HG03460 (cell line): Measurements from ENCODE around the gene RNU6-7.
A peak's percentile ranks its signal among the peaks of the same experiment; 100 is the strongest.

Experiments
- ATAC-seq: cut with Tn5 transposase; IDR thresholded peaks from one replicate; pipeline ENCODE4 v1.9.1; 2021; ENCODE audit not compliant: unreplicated experiment

Gene RNU6-7

DNA sequence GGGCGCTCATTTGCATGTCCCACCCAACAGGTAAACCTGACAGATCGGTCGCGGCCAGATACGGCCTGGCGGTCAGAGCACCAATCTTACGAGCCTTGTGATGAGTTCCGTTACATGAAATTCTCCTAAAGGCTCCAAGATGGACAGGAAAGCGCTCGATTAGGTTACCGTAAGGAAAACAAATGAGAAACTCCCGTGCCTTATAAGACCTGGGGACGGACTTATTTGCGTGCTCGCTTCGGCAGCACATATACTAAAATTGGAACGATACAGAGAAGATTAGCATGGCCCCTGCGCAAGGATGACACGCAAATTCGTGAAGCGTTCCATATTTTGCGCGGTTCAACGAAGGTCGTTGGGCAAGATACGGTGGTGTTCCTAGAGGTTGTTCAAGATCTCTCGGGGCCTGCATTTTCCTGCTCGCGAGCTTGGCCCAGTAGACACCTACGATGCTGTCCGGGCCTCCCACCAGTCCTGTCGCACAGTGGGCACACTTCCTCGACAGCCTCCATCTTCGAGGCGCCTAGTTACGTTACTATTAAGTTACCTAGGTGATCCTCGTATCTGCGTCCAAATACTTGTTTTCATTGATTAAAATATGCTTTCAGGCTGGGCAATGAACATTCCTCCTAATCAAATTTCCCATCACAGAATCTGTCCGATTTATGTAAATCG lies at the start of gene RNU6-7:
Gene RNU6-7, plus strand, starts transcription at position 230 of the 675 bp plus-strand sequence.
- ATAC-seq = no peak

- ATAC-seq = no peak
These were observed 35.8 kb upstream of the RNU6-7 start for GRCh38 chr14:32166029-32166428.

DNA sequence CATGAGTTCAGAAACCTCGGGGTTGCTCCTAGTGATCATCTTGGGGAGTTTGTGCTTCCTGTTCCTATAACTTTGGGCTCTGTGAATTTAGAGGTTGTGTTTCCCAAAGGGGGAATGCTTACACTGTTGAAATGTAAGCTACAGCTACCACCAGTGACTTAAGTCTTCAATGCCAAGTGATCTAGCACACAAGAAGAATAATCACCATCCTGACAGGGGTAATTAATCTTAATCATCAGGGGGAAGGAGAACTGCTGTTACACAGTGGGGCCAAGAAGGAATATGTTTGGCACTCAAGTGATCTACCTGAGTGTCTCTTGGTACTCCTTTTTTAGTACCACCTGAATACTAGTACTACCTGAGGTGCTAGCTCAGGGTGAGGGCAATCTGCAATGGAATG lies 34.9 kb upstream of the RNU6-7 start:
- no peak for ATAC-seq

GRCh38 chr14:32167907-32168306 lies 33.9 kb upstream of the RNU6-7 start:
- ATAC-seq = no peak

DNA sequence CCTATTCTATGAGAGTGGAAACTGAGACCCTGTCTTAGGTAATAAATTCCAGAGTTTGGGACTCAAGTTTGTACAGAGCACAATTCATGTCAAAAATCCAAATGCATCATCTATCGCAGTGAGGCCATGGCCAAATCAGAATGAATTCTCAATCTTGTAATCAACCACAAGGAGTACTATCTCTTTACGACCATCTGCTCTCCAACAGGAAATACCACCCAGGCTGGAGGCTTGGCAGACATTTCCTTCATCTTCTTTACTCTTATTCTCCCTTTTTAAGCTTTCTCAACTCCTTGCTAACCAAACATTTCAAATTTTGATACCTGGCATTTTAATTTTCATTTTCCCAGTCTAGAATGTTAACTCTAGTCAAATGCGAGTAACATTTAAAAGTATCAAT lies 32.7 kb upstream of the RNU6-7 start:
- no peak for ATAC-seq

GRCh38 chr14:32171469-32171868 lies 30.4 kb upstream of the RNU6-7 start:
- ATAC-seq = no peak

- no peak for ATAC-seq
These were observed 18.4 kb upstream of the RNU6-7 start for GRCh38 chr14:32183151-32184058.

DNA sequence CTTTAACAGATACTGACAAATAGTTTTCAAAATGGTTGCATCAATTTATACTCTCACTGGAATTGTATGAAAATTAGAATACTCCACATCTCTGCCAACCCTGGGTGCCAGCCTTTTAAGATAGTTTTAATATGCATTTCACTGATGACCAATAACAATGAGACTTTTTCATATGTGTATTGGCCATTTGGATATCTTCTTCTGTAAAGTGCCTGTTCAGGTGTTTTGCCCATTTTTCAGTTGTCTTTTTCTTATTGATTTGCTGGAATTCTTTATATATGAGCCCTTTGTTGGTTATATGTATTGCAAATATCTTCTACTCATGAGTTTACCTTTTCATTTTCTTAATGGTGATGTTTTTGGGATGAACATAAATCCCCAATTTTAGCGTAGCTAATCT lies 16.7 kb upstream of the RNU6-7 start:
- no peak for ATAC-seq

DNA sequence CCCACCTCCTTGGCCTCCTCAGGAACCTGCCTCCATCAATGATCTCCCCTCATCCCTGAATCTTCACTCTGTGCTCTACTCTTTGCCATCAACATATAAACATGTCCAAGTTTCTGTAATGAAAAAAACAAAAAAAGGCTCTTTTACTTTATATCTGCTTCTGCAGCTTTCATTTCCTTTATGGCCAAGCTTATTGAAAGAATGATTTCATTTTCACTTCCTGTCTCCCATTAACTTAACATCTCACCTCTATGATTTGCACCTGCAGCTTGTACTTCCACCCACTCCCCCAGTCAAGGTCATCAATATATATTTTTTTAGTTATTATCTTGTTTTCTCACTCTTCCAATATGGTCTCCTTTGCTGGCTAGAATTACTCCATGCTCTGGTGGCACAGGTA lies 15.6 kb upstream of the RNU6-7 start:
- no peak for ATAC-seq

DNA sequence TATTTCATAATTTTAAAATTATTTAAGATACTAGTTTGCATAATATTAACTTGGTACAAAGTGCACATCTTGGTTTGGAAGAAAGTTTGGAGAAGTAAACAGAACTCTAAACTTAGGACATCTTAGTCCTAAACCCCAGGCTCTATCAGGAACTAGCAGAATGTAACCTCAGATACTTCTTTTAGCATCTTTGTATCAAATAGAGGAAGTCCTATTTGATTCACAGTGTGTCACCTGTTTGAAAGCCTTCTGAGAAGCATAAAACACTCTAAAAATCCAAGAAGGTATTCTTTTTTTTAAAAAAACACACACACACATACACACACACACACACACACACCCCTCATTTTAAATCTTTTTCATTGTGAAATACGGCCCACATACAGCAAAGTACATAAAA lies 12.0 kb upstream of the RNU6-7 start:
- ATAC-seq = no peak

GRCh38 chr14:32190673-32191072 lies 11.2 kb upstream of the RNU6-7 start:
- no peak for ATAC-seq

DNA sequence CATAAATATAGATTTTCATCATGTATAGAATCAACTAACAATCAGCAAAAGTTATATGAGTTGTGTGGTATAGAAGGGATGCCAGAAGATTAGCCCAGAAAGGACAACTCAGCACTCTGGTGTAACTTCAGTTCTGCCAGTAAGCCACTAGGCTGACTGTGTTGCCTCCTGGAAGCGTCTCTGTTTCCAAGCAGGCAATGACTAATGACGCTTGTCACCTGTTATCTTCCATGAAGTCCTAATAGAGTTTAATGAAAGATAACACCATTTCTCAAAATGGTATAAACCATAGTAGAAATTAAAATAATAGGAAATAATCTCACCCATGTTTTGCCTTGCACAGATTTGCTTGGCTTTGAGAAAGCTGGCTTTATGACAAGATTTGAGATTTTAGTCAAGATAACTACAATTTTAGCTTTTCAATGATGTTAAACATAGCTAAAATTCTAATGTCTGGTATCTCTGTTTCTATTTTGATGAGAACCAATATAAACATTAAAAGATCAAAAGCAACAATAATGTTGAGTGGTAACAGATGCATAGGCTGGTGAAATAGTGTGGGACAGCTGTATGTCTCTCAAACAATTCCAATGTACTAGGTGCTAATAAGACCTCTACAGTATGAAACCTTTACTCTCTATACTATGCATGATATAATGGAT lies 9.0 kb upstream of the RNU6-7 start:
- no peak for ATAC-seq

DNA sequence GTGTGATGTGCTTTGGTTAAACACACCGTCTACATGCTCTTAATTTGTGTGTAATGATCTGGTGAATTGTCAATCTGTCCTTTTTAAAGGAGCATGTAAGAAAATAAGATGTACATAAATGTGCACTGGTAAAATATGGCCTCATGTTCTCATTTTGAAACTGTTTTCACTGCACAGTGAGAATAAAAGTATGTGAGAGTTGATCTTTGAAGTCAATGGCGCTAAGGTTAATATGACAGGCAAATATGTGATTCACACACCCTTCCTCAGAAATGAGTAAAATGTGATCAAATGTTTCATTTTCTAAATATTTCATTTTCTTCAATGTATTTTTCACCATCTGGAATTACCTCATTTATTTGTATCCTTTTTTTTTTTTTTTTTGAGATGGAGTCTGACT lies 8.3 kb upstream of the RNU6-7 start:
- no peak for ATAC-seq

DNA sequence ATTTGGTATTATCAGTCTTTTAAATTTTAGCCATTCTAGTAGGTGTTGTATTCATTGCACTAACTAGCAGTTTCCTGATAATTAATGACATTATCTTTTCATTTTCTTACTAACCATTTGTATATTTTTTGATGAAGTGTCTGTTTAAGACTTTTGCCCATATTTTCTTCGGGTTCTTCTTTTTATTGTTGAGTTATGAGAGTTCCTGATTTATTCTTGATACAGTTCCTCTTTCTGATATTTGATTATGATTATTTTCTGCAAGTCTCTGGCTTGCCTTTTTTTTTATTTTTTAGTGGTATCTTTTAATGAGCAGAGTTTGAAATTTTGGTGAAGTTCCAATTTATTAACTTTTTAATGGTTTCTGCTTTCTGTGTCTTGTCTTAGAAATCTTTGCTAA lies 6.2 kb upstream of the RNU6-7 start:
- ATAC-seq = no peak

GRCh38 chr14:32197919-32198318 lies 3.9 kb upstream of the RNU6-7 start:
- ATAC-seq = peak; percentile 28

DNA sequence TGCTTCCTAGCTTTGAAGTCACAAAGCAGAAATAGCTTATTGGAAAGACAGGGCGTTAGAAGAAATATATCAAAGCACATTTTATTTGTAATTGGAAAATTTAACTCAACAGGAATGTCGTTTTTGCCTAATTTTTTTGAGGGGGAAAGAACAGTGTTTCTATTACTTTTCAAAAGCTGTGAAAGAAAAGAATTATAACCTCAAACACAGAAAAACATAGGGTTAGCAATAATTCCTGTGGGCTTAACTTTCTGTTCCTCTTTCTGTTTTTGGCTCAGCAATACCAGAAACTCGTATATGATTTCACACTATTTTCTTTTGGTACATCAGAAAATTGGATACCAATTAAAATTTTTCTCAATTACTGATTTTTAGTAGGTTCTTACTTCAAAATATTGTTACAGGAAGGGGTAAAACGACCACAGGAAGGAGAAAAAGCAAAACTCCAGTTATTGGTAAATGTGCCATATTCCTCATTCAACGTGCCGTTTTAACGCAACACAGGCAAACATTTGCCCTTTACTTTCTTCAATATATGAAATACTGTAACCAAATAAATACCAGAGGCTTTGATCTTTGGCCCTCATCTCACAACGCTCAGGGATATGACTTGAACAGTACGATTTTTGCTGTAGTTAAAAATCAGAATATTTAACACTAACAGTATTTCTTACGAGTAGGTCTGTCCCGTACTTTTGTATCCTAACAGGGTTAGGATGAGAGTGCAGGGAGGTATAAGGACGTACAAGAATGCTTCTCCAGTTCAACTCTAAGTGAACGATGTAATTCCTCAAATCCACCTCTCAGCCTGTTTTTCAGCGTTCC lies 1.3 kb upstream of the RNU6-7 start:
- ATAC-seq = no peak

DNA sequence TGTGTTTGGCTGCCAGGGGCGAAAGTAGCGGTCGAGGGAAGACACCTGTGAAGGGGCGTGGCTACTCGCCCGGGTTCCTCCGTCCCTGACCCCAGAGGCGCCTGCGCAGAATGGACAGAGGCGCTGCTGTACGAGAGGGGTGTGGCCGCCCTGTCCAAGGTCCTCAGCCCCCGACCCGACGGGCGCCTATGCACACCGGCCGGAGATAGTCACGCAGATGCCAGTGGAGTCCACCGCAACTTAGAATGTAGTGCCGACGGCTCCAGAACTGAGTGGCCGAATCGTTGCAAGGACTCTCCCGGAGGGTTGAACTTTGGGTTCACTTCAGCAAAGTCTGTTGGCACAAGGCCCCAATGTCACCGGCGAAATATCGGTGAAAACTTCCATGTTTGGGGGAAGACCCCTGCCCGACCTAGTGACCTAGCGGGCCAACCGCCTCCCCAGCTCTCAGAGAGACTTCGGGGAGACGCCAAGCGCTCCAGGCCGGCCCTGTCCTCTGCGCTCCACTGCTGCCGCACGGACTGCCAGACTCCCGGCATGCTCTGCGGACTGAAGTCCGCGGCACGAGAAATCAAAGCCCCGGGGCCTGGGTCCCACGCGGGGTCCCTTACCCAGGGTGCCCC lies 541 bp upstream of the RNU6-7 start:
- ATAC-seq = peak; percentile 54

DNA sequence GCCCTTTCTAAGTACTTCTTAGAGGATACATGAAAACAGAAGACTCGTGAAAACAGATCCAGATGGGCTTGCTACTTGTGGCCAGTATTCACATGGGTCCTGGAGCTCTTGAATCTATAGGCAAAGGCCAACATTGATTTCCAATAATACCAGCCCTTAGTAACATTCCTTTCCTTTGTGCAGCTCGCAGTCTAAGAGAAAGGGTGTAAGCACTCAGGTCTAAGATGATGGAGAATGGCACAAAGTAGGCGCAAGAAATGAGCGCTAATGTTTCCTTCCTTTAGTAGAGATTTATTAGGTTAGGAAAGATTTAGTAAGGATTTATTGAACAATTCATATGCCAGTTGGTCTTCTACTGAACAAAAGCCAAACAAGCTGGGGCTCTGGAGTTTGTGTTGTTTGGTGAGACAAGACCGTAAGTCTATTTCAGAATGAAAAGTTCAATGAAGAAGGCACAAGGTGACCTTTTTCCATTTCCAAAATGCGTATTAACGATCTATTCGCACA lies 699 bp downstream of the RNU6-7 start:
- no peak for ATAC-seq

DNA sequence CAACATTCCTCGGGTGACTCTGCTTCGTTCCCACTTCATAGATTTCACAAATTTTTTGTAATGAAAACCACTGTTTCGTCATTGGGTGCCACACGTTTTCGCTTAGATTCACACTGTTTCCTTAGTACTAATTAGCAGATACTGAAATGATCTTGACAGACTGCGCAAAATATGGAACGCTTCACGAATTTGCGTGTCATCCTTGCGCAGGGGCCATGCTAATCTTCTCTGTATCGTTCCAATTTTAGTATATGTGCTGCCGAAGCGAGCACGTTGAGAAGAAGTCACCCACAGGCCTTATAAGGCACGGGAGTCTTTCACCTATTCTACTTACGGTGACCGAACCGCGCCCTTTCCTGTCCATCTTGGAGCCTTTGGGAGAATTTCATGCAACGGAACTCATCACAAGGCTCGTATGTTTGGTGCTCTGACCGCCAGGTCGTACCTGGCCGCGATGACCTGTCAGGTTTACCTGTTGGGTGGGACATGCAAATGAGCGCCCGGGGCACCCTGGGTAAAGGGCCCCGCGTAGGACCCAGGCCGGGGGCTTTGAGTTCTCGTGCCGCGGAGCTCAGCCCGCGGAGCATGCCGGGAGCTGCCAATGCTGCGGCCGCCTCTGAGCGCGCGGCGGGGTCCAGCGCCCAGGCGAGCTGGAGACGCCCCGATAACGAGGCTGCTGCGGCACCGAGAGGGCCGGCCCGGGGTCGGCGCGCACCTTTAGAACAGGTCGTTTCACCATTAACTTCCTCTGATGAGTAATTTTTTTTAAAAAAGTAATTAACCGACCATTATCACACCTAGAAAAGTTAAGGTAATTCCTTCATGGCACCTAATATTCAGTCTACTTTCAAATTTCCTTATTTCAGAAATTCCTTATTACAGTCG lies 1.4 kb downstream of the RNU6-7 start, which contains the start of gene RNU6-8:
Gene RNU6-8, minus strand, starts transcription at position 272 of the 885 bp plus-strand sequence.
- peak; percentile 54 for ATAC-seq
